ENCODE data around the gene CRYGS.
"Not testable (repeated sequence)": the region's sequence is repeated elsewhere in the genome, so short reads cannot be mapped to it uniquely, and the experiment has no call there.

The CRYGS gene

GRCh38 chr3:186588632-186589031, 44.5 kb upstream of the CRYGS start:
- DNase-seq (ENCODE audit: low read depth, low spot score): no peak
- in situ Hi-C loops (cut with HindIII; ENCODE audit: low sequenced_read_pairs): no loop called here
- H3K4me3 ChIP-seq (ENCODE audit: low read depth, low read length): no peak overlapping the region
- TF ChIP-seq CTCF (IDR thresholded peaks at IDR 0.05; ENCODE audit: low read depth, low read length): no peak

GRCh38 chr3:186587183-186587582, 43.0 kb upstream of the CRYGS start:
- in situ Hi-C loops (cut with HindIII; ENCODE audit: low sequenced_read_pairs): no loop called here
- no peak for TF ChIP-seq CTCF (IDR thresholded peaks at IDR 0.05; ENCODE audit: low read depth, low read length)
- no peak for DNase-seq (ENCODE audit: low read depth, low spot score)
- no peak overlapping the region for H3K4me3 ChIP-seq (ENCODE audit: low read depth, low read length)

- DNase-seq (ENCODE audit: low read depth, low spot score); H3K4me3 ChIP-seq (ENCODE audit: low read depth, low read length); in situ Hi-C loops (cut with HindIII; ENCODE audit: low sequenced_read_pairs): not testable (repeated sequence)
Observed at GRCh38 chr3:186586245-186586644, 42.1 kb upstream of the CRYGS start.

- no peak for TF ChIP-seq CTCF (IDR thresholded peaks at IDR 0.05; ENCODE audit: low read depth, low read length)
- in situ Hi-C loops (cut with HindIII; ENCODE audit: low sequenced_read_pairs): no loop called here
- peak; percentile 22 for DNase-seq (ENCODE audit: low read depth, low spot score)
Observed at GRCh38 chr3:186583831-186584230, 39.7 kb upstream of the CRYGS start.

GRCh38 chr3:186582541-186582940, 38.4 kb upstream of the CRYGS start:
- no peak for TF ChIP-seq CTCF (IDR thresholded peaks at IDR 0.05; ENCODE audit: low read depth, low read length)
- in situ Hi-C loops (cut with HindIII; ENCODE audit: low sequenced_read_pairs): no loop called here
- no peak overlapping the region for H3K4me3 ChIP-seq (ENCODE audit: low read depth, low read length)

More at GRCh38 chr3:186583831-186584230, 39.7 kb upstream of the CRYGS start:
- no peak overlapping the region for H3K4me3 ChIP-seq (ENCODE audit: low read depth, low read length)

GRCh38 chr3:186580785-186581184, 36.6 kb upstream of the CRYGS start:
- in situ Hi-C loops (cut with HindIII; ENCODE audit: low sequenced_read_pairs): no loop called here
- no peak for DNase-seq (ENCODE audit: low read depth, low spot score)
- H3K4me3 ChIP-seq (ENCODE audit: low read depth, low read length): no peak overlapping the region
- TF ChIP-seq CTCF (IDR thresholded peaks at IDR 0.05; ENCODE audit: low read depth, low read length): no peak

More at GRCh38 chr3:186582541-186582940, 38.4 kb upstream of the CRYGS start:
- no peak for DNase-seq (ENCODE audit: low read depth, low spot score)

- TF ChIP-seq CTCF (IDR thresholded peaks at IDR 0.05; ENCODE audit: low read depth, low read length): no peak
- no peak for DNase-seq (ENCODE audit: low read depth, low spot score)
- H3K4me3 ChIP-seq (ENCODE audit: low read depth, low read length): no peak overlapping the region
- in situ Hi-C loops (cut with HindIII; ENCODE audit: low sequenced_read_pairs): no loop called here
Observed at GRCh38 chr3:186577521-186577920, 33.3 kb upstream of the CRYGS start.

Data from astrocyte of the spinal cord (primary cell).